Jurkat, Clone E6-1 (cell line): ENCODE results near the gene GJA10.

Source experiments
- DNase-seq: peaks from one replicate; pipeline ENCODE4 v3.0.0-alpha.2; 2011; ENCODE audit warnings: low read depth, low spot score
- H3K4me3 ChIP-seq: 2 replicates; pipeline ENCODE4 v1.5.1; 2011; ENCODE audit warnings: mild to moderate bottlenecking, low read length, control low read depth, moderate library complexity

Gene GJA10

DNA sequence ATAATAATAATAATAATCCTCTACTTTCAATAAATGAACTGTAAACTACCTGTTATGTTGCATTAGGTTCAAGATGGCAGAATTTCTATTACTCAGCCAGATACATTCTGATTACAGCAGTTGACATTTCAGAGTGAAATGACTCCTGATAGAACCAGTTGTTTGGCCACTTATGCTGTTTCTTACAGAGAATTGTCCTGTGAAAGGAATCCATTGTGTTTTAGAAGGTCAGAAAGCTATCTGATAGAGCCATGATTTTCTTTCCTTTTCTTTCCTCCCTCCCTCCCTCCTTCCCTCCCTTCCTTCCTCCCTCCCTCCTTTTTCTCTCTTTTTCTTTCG is 16.6 kb downstream of the GJA10 start:
- no peak overlapping the region for H3K4me3 ChIP-seq
- DNase-seq = no peak

DNA sequence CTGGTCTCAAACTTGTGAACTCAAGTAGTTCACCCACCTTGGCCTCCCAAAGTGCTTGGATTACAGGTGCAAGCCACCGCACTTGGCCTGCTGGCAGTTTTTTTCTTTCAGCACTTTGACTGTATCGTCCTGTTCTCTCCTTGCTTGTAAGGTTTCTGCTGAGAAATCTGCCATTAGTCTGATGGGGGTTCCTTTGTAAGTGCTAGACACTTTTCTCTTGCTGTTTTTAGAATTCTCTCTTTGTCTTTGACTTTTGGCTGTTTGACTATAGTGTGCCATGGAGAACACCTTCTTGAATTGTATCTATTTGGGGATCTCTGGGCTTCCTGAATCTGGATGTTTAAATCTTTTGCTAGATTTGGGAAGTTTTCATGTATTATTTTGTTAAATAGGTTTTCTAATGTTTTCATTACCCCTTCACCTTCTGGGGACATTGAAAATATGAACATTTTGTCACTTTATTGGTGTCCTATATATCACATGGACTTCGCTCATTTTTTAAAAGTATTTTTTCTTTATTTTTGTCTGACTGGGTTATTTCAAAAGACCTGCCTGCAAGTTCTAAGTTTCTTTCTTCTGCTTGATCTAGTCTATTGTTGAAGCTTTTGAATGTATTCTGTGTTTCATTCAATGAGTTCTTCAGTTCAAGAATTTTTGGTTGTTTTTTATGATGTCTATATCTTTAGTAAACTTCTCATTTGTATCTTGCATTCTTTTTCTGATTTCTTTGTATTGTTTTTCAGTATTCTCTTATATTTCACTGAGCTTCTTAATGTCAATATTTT is 22.1 kb downstream of the GJA10 start:
- no peak for DNase-seq
- H3K4me3 ChIP-seq = no peak overlapping the region

DNA sequence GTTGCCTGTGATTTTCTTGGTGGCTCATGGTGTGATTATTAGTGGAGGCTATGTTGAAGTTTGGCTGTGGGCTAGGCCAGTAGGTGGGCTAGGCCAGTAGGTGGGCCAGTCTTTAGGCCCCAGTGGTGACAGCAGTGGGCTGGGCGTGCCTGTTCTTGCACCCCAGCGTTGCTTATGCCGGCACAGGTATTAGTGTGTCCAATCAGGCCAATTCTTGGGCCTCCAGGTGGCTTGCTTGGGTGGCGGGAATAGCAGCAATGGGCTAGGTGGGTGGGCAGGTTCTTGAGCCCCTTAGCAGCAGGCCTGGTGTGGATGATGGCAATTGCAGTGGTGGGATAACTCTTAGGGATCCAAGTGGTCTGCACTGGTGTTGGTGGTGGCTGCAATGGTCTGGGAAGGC is 22.9 kb downstream of the GJA10 start:
- no peak for DNase-seq
- H3K4me3 ChIP-seq = no peak overlapping the region

DNA sequence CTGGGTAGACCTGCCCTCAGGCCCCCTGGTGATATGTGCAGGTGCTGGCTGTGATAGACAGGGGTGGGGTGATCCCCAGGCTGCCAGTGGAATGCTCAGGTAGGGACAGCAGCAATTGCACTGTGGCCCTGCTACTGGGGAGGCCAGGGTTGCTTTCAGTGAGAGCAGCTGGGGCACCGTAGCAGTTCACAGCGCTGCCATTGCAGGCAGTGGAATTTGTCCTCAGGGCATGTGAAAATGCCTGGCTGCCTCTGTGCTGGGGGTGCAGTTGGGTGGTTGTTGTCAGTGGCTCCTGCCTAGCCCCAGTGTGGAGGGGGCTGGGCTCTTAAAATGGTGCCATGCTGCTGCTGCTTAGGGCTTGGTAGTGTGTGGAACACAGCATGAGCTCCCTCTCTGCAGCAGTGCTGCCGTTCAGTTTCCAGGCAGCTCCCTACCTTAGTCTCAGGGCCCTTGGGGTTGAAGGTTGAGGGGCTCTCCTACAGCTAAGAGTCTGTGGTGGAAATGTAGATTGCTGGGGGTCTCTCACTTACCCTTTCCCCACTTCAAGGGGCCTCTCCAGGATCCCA is 23.6 kb downstream of the GJA10 start:
- H3K4me3 ChIP-seq = no peak overlapping the region
- DNase-seq = no peak

DNA sequence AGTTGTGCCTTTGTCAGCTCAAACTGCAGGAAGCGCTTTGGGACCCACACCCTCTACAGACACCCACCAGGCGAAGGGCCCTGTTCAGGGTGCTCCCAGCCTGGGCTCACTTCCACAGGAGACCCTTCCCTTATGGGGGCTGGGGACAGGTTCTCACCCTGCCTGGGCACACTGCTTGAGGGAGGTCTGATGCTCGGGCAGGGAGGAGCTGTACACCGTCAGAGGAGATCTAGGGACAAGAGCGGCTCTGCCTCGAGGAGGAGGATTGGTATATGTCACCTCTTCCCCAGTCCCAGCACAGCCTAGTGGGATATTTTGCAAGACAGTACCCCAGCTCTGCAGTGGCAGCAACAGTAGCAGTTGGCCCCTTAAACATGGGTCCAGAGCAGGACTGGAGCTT is 26.9 kb downstream of the GJA10 start:
- H3K4me3 ChIP-seq = no peak overlapping the region
- DNase-seq = no peak

DNA sequence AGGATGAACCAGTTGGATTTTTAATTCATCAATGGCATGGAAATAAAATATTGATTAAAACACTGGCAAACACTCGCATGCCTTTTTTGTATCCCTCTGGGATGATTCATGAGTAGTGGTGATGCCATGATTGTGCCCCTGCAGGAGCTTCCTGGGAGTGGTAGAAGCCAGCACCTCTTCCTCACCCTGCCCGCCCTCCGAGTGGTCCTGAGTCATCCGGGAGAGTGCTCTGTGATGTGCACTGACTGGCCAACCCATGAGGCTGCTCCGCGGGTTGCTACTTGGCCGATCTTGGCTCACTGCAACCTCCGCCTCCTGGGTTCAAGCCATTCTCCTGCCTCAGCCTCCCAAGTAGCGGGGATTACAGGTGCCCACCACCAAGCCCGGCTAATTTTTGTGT is 27.4 kb downstream of the GJA10 start:
- no peak for DNase-seq
- no peak overlapping the region for H3K4me3 ChIP-seq

DNA sequence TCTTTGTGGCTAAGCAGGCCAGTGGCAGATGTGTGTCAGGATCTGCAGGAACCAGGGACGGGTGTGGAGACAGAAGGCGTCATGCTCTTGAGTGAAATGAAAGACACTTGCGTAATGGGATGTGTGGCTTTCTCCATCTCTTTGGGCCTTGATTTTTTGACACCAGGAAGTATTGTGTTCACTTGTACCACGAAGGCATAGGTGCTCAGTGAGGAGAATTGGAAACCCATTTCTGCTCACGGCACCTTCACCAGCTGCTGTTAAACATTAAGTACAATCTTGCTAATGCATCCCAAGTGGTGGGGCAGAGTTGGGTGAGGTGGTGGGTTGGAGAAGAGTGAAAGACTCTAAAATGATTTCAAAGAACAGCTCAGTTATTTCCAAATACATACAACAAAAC is 30.0 kb downstream of the GJA10 start:
- H3K4me3 ChIP-seq = no peak overlapping the region
- DNase-seq = no peak

DNA sequence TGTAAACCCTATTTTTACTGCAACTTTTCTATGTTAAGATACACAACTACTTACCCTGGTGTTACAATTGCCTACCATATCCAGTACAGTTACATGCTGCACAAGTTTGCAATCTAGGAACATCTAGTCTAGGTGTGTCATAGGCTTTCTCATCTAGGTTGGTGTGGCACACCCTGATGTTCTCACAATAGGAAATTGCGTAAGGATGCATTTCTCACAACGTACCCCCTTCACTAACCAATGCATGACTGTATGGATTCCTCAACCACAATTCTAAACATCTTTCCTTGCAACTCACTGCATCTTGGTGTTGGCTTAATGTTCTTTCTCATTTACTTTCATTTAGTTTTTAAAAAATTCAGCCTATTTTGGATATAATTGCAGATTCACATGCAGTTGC is 31.6 kb downstream of the GJA10 start:
- DNase-seq = no peak
- H3K4me3 ChIP-seq = no peak overlapping the region

DNA sequence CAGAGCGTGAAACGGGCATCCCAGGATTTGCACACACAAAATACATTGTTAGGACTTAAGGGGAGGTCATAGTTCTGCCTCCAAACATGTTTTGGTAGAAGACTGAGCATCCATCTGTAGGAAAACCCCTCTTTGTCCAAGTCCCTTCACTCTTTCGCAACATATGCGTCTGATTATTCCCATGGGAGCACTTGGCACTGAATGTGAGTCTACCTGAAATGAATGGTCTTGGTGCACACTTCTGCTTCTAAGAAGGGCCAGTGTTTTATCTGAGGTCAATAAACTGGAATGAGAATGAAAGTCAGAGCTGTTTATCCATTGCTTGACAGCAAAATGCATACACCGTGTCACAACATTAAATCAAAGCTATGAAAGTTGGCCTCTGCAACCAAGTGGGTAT is 33.0 kb downstream of the GJA10 start:
- no peak overlapping the region for H3K4me3 ChIP-seq
- DNase-seq = no peak

DNA sequence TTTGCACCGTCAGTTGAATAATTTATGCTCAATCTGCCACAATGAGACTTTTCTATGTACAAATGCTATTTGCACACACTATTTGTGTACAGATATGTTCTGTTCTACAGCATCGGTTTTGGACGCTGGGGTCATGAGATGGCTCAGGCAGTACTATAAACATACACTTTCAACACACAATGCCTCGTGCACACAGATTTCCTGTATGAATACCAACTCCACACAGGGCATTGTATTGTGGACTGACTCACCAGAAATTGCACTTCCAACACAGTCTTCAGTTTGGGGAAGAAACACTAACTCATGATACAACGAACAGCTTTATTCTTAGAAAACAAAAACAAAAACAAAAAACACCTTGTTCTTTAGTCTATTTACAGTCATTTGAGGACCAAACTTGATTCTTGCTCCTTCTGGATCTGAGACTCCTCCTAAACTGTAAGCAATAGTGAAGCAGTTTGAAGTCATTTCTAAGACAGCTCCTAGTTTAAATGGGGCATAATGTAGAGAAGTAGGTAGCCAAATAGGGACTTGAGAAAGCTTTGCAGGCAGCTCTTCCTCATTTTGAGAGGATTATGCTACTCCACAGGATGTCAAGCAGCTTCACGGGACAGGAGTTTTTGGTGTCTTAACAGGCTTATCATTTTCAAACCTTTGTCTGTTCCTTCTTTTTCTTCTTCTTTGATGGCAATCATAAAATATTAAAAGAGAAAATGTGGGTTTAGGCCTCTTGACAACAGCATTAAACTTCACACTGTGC is 33.7 kb downstream of the GJA10 start:
- no peak for DNase-seq
- no peak overlapping the region for H3K4me3 ChIP-seq

DNA sequence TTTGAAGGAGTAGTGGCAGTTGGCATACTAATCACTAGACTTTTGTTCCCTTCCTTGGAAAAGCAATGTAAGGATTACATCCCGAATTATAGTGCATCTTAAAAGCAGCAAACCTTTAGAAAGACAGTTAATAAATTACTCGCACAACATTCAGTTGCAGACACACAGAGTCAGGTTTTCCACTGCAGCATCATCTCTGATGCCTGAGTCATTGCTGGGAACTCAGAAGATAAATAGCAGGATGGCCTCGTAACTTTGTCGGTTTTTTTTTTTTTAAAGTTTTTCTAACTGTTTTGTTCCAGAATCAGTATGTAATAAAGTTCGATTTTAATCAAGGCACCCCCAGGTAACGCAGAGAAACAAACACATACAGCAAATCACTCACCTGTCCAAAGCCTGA is 34.3 kb downstream of the GJA10 start:
- no peak for DNase-seq
- no peak overlapping the region for H3K4me3 ChIP-seq

DNA sequence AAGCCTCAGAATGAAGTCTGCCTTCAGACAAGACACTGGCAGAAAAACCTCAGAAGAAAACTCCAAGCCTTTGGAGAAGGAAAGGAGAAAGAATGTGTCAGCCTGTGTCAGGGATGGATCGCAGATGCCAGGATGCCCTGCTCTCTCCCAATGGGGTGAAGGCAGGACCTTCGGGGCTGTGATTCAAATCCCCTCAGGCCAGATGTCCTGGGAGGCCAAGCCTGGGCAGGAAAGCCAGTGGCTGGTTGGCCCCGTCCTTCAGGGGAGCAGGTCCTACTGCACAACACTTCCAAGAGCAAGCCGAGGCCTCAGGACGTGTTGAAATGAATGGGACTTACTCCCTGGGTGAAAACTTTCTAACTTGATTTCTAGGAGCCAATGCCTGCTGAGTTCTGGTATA is 36.5 kb downstream of the GJA10 start:
- no peak for DNase-seq
- no peak overlapping the region for H3K4me3 ChIP-seq

DNA sequence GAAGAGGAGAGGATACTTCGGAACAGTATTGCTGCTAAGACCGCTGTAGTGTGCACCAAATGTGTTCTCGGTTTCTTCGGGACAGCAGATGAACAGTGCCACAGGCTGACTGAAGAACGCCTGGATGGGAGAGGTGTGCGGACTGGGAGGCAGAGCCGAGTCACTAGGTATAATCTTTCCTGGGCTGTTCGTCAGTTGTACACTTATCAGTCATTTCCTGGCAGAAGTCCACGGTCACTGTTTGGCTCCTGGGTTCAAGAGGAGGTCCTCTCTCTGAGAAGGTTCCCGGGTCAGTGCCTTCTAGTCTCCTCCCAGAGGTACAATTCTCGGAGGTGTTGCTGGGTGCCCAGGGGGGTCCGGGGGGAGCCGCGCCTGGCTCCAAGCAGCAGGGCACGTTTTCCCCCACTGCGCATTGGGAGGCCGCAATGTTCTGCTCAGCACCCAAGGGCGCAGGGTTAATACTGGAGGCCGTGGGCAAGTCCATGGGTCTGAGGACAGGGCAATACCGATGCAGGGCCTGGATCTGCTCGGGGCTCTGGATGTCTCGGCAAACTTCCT is 38.1 kb downstream of the GJA10 start:
- DNase-seq = no peak
- no peak overlapping the region for H3K4me3 ChIP-seq

DNA sequence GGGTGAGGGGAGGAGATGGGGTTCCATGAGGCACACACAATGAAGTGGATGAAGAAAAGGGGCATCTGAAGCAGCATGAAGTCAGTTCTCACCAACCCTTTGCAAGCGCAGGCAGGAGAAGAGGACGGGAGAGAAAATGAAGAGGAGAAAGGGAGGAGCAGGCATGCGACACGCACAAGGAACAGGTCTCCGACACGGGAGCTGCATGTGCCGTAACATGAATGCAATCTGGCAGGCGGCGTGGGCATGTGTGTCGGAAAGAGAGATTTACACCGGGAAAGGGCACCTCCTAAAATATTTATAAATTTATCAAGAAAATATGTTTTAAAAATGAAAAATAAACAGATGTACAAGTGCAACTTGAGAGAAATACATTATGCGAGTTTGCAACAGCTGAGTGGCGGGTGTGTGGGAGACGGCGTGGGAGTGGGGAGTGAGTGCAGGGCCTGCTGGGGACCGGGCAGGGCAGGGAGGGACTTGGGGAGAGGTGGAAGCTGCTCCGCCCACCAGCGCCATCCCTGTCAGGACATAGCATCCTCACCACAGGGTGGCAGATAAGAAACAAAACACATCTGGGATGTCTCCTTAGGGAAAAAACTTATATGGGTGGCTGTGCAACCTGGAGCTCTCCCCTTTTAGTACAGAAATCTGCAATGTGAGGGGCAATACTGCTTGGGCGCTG is 40.6 kb downstream of the GJA10 start:
- DNase-seq = no peak
- no peak overlapping the region for H3K4me3 ChIP-seq

DNA sequence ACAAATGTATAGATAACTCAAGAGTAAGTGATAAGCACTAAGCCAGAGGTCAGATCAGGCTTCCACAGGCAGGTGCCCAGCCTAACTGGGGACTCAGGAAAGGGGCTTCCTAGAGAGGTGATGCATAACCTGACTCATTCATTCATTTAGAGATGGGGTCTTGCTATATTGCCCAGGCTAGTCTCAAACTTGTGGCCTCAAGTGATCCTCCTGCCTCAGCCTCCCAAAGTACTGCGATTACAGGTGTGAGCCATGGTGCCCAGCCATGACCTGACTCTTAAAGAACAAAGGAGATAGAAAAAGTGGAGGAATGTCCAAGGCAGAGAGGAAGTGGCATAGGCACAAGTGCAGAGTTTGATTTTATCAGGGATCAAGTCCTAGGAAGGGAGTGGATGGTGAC is 41.9 kb downstream of the GJA10 start:
- H3K4me3 ChIP-seq = no peak overlapping the region
- DNase-seq = no peak

DNA sequence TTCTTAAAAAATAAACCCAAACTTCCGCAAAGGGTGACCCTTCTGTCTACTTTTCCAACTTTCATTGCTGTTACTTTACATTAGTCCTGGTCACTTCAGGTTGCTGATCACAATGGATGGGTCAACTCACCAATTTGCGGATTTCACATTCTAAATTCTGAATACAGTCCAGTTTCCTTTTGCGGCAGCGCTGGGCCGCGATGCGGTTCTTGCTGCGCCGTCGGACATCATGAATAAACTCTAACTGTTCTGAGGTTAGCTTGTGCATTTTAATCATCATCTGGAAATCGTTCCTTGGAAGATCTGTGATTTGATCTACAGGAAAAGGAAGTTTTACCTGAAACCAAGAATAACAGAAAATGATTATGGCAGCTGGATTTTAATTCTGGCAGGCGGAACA is 43.7 kb downstream of the GJA10 start:
- H3K4me3 ChIP-seq = no peak overlapping the region
- DNase-seq = no peak

DNA sequence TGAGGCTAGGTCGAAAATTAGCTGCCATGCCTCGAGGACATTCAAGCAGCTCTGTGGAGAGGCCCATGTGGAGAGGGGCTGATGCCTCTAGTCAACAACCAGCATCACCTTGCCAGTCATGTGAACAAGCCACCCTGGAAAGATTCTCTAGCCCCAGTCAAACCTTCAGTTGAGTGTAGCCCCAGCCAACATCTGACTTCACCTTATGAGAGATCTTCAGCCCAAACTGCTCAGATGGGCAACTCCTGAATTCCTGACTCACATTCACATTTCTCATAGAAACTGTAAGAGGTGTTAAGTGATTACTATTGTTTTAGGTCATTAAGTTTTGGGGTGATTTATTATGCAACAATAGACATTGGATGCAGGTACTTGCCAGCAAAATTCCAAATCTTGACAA is 44.9 kb downstream of the GJA10 start:
- no peak overlapping the region for H3K4me3 ChIP-seq
- no peak for DNase-seq

DNA sequence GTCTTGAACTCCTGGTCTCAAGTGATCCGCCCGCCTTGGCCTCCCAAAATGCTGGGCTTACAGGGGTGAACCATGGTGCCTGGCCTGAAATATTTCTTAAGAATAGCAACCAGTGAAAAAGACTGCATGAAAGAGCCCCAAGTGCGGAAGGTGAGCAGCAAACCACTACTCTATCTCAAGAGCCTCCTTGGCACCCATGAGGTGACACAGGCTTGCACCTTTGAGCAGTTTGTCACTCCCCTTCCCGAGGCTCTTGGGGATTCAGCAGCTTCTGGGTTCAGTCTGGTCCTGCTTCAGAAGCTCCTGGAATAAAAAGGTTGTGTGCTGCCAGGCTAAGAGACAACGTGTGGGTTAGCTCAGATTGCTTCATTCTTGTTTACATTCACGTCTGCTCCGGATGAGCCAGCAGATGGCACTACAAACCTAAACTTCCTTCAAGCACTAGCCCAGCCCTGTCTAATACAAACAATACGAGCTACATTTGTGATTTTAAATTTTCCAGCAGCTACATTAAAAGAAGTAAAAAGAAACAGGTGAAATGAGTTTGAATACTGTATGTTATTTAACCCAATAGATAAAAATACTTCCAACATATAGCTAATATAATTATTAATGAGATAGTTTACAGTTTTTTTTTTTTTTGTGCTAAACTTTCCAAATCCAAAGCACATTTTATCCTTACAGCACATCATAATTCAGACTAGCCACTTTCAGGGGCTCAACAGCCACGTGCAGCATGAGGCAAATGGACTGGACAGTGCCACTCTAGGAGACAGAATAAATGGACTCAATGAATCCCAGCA is 46.2 kb downstream of the GJA10 start:
- H3K4me3 ChIP-seq = no peak overlapping the region
- DNase-seq = peak; percentile 83
